Breast epithelium (tissue), 4 donors: ENCODE measurements around the gene ANKS3. TPM values are rescaled to one million over a fixed set of nuclear protein-coding genes. Genes with fewer than 3 reads are reported as not detected.

Source experiments
- DNase-seq, 2 donors: peaks; one replicate each; pipeline ENCODE4 v3.0.0-alpha.2; 2019; ENCODE audit warnings: low spot score in 2 of 2
- H3K27ac ChIP-seq, 2 donors: fragments of 200-600 bp; sonication (generic) in 1 of 2; one replicate each; pipeline ENCODE4 v1.5.1; 2016 to 2019; ENCODE audit warnings: mild to moderate bottlenecking in 1 of 2
- H3K27me3 ChIP-seq, 2 donors: fragments of 200-600 bp; sonication (generic) in 1 of 2; one replicate each; pipeline versions ENCODE4 v1.5.1 to v1.6.0; 2017 to 2019; ENCODE audit warnings: control low read depth in 1 of 2, mild to moderate bottlenecking in 1 of 2
- H3K36me3 ChIP-seq: fragments of 200-600 bp; one replicate; pipeline ENCODE4 v1.5.1; 2019
- H3K4me1 ChIP-seq, 2 donors: fragments of 200-600 bp; sonication (generic); one replicate each; pipeline ENCODE4 v1.5.1; 2016 to 2019; ENCODE audit warnings: control low read depth in 1 of 2
- H3K4me3 ChIP-seq, 3 donors: fragments of 200-600 bp; sonication (generic); 1 replicate in 2 of 3; 2 replicates in 1 of 3; pipeline ENCODE4 v1.5.1; 2016 to 2019; ENCODE audit warnings: mild to moderate bottlenecking in 3 of 3, moderate library complexity in 2 of 3
- H3K9me3 ChIP-seq, 2 donors: fragments of 200-600 bp; sonication (generic) in 1 of 2; one replicate each; pipeline ENCODE4 v1.5.1; 2016 to 2019; ENCODE audit warnings: control low read depth in 1 of 2
- POLR2A ChIP-seq: fragments of 450-650 bp; IDR thresholded peaks from one replicate; pipeline ENCODE4 v1.6.1; 2016; ENCODE audit warnings: antibody characterized with exemption, mild to moderate bottlenecking, moderate library complexity
- POLR2AphosphoS5 ChIP-seq, 3 donors: sonication (generic); formaldehyde crosslinking; IDR thresholded peaks; one replicate each; pipeline ENCODE4 v1.6.1; 2017; ENCODE audit warnings: antibody characterized with exemption in 3 of 3
- intact Hi-C: fragments of 100-400 bp; cut with DNase I; formaldehyde crosslinking; loops from one replicate; pipeline ENCODE4 v1.15.1; 2023; ENCODE audit warnings: low total_unique reads
- total RNA-seq, 3 donors: library from RNA; depleted of rRNA; stranded (reverse); fragments of >200 nt; gene quantifications; one replicate each; pipeline ENCODE4 v1.1.0, GENCODE V29; 2016
- TF ChIP-seq, protein P1 (sequence below), 3 donors: fragments of 450-650 bp; IDR thresholded peaks; one replicate each; pipeline ENCODE4 v1.5.1; 2016 to 2017; ENCODE audit warnings: antibody characterized with exemption in 3 of 3, mild to moderate bottlenecking in 3 of 3, moderate library complexity in 3 of 3

Gene ANKS3
- total RNA-seq, 3 donors from 2014 or later, result 12.6 to 33.1 (median 23.6) TPM

DNA sequence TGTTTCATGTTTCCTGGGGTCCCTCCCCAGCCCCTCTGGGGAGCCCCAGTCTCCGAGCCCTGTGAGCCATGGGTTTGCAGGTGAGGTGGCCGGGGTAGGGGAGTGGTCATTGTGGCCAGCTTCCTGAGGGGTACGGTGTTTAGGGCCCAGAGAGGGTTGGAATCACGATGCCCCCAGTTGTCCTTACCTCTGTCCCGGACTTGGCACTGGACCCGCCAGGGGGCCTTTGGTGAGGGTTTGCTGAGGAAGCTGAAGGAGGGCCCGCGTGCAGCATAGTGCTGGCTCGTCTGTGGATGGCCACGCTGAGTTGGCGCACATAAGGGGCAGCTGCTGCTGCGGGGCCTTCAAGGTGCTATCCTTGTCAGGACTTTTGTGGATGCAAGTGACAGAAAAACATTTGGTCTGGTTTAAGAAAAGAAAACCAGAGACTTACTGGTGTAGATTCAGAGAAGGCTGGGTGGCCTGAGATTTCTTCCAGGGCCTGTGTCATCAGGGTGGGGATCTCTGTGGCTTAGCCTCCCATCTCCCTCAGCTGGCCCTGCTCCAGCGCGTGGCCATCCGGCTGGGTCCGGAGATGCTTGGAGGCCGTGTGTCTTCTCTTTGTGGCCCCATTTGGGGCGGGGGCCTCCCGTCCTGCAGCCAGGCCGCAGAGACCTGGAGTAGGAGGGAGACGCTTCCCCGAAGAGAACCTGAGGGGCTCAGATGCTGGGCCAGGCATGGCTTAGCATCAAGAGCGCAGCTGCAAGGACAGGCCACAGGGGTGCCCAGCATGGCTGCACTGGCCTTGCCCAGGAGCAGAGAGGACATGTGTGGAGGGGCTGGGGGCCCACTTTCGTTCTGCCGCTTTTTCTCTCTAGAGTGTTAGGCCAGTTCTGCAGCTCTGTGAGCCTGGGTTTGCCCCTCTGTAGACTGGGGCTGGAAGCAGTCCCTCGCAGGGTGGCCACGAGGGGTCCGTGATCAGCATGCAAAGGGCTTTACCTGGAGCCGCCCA, 74.4 kb downstream of the ANKS3 start:
- peaks cover 0 to 15% of the 10 kb centered on the region in 2 donors for H3K4me1 ChIP-seq
- H3K9me3 ChIP-seq, result no peaks in the 10 kb centered on the region
- intact Hi-C loops, result no loop called here
- TF ChIP-seq, protein P1, sequence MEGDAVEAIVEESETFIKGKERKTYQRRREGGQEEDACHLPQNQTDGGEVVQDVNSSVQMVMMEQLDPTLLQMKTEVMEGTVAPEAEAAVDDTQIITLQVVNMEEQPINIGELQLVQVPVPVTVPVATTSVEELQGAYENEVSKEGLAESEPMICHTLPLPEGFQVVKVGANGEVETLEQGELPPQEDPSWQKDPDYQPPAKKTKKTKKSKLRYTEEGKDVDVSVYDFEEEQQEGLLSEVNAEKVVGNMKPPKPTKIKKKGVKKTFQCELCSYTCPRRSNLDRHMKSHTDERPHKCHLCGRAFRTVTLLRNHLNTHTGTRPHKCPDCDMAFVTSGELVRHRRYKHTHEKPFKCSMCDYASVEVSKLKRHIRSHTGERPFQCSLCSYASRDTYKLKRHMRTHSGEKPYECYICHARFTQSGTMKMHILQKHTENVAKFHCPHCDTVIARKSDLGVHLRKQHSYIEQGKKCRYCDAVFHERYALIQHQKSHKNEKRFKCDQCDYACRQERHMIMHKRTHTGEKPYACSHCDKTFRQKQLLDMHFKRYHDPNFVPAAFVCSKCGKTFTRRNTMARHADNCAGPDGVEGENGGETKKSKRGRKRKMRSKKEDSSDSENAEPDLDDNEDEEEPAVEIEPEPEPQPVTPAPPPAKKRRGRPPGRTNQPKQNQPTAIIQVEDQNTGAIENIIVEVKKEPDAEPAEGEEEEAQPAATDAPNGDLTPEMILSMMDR (IDR thresholded peaks at IDR 0.05), result no peak
- TF ChIP-seq POLR2AphosphoS5 (IDR thresholded peaks at IDR 0.05), result no peak
- no peak for TF ChIP-seq POLR2A
- no peaks in the 10 kb centered on the region for H3K27me3 ChIP-seq
- no peak overlapping the region for H3K4me3 ChIP-seq
- no peaks in the 10 kb centered on the region for H3K36me3 ChIP-seq
- H3K27ac ChIP-seq, result peak overlapping the region in 1 of 2 donors; percentile 38
- DNase-seq, result no peak

DNA sequence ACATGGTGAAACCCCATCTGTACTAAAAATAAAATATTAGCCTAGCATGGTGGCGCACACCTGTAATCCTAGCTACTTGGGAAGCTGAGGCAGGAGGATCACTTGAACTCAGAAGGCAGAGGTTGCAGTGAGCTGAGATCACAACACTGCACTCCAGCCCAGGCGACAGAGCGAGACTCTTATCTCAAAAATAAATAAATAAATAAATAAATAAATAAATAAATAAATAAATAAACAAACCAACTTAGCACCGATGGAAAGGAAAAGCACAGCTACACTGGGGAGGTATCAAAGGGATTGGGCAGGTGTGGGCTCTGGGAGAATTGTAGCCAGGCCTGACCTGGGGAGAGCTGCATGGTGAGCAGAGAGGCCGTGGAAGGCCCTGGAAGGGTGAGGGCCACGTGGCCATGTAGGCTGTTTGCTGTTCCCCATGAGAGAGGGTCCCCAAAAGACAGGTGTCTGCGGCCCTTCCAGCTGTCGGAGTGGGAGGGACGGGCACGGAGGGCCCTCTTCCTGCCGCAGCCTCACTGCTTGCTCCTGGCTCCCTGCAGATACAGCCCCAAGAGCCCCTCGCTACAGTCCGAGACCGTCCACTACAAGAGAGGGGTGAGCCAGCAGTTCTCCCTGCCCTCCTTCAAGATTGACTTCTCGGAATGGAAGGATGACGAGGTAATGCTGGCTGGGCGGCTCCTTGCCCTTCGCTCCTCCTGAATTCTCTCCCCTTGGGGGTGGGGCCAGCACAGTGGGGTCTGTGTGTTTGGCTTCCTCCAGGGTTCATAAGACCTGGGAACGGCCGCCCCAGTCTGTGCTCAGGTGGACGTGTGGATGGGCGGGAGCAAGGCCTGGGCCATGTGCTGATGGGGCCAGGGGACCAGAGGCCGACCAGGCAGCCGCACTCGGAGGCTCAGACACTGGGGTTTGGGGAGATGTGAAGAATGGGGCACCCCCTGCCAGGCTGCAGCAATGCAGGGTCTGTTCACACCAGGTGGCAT, 77.1 kb downstream of the ANKS3 start:
- TF ChIP-seq POLR2A (no peak), POLR2AphosphoS5 (IDR thresholded peaks at IDR 0.05) (no peak)
- TF ChIP-seq, protein P1 (IDR thresholded peaks at IDR 0.05), result no peak
- no peak for DNase-seq
- Histone ChIP-seq H3K9me3 (no peaks in the 10 kb centered on the region), H3K27me3 (no peaks in the 10 kb centered on the region), H3K4me1 (peaks cover 0 to 15% of the 10 kb centered on the region in 2 donors), H3K36me3 (no peaks in the 10 kb centered on the region), H3K27ac (no peak overlapping the region), H3K4me3 (no peak overlapping the region)
- intact Hi-C loops, result no loop called here

DNA sequence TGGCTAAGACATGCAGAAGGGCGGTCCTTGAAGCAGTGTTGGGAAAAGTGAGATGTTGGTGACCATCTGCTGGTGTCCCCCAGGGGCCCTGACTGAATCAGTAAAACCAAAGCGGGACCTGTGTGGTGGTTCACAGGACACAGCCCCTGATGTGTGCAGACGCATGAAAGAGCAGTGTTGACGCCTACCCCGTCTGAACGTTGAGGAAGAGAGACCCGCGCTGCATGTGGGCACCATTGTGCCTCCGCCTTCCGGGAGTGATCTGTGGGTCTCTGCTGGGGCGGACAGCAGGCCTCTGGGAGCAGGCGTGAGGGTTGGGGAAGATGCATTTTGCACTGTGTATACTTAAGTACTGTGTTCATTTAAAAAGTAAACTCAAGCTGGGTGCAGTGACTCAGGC, 77.8 kb downstream of the ANKS3 start:
- no peak overlapping the region for H3K4me3 ChIP-seq
- no peaks in the 10 kb centered on the region for H3K27me3 ChIP-seq
- no peaks in the 10 kb centered on the region for H3K36me3 ChIP-seq
- no peak overlapping the region for H3K27ac ChIP-seq
- DNase-seq, result no peak
- no peaks in the 10 kb centered on the region for H3K9me3 ChIP-seq
- TF ChIP-seq, protein P1 (IDR thresholded peaks at IDR 0.05), result no peak
- no peak for TF ChIP-seq POLR2A
- TF ChIP-seq POLR2AphosphoS5 (IDR thresholded peaks at IDR 0.05), result no peak
- peaks cover 0 to 7% of the 10 kb centered on the region in 2 donors for H3K4me1 ChIP-seq
- intact Hi-C loops, result no loop called here

DNA sequence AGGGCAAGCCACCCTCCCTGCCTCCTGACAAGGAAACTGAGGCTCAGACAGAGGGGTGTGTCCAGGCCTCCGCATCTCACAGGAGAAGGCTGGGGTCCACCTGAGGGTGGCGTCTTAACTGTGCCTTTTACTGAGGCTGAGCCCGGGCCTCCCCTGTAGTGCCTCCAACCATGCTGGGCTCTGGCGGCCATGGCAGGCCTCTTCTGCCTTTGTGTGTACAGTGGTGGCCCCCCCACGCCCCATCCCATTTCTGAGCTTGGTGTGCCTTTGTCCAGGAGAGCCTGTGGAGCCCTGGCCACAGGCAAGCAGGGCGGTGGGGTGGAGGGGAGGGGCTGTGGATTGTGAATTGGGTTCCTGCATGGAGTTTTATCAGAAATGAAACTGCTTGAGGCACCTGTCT, 78.3 kb downstream of the ANKS3 start:
- Histone ChIP-seq H3K9me3 (no peaks in the 10 kb centered on the region), H3K4me3 (no peak overlapping the region), H3K36me3 (no peaks in the 10 kb centered on the region), H3K4me1 (peaks cover 0 to 6% of the 10 kb centered on the region in 2 donors), H3K27me3 (no peaks in the 10 kb centered on the region), H3K27ac (no peak overlapping the region)
- DNase-seq, result no peak
- intact Hi-C loops, result no loop called here
- TF ChIP-seq POLR2A (no peak), POLR2AphosphoS5 (IDR thresholded peaks at IDR 0.05) (no peak)
- TF ChIP-seq, protein P1 (IDR thresholded peaks at IDR 0.05), result no peak
